GM23338 (cell line): Measurements from ENCODE around the gene DACH1. TPM values are rescaled to one million over a fixed set of nuclear protein-coding genes. Genes with fewer than 3 reads are reported as not detected.

ENCODE experiments used
- ATAC-seq: fragments of 200-7000 bp; cut with Tn5 transposase; 3 replicates; pipeline ENCODE4 v1.9.1; 2020
- DNase-seq: peaks from one replicate; pipeline ENCODE4 v3.0.0-alpha.2; 2015; ENCODE audit warnings: low spot score
- H2AFZ ChIP-seq: fragments of 200-600 bp; sonication (generic); 2 replicates; pipeline ENCODE4 v1.8.0; 2016; ENCODE audit warnings: antibody characterized with exemption, mild to moderate bottlenecking, moderate library complexity
- H3F3A ChIP-seq: fragments of 200-600 bp; sonication (generic); replicated peaks from 2 replicates; pipeline ENCODE4 v1.8.0; 2017; ENCODE audit warnings: antibody characterized with exemption, mixed run types, low read depth
- H3K27ac ChIP-seq: fragments of 200-600 bp; sonication (generic); 2 replicates; pipeline ENCODE4 v1.6.1; 2016; ENCODE audit warnings: low read depth
- H3K27me3 ChIP-seq: fragments of 200-600 bp; sonication (generic); 2 replicates; pipeline ENCODE4 v1.8.0; 2016; ENCODE audit warnings: mild to moderate bottlenecking, mixed run types, moderate library complexity; ENCODE audit not compliant: insufficient read depth
- H3K36me3 ChIP-seq: fragments of 200-600 bp; sonication (generic); 2 replicates; pipeline ENCODE4 v1.8.0; 2016; ENCODE audit warnings: mild to moderate bottlenecking; ENCODE audit not compliant: insufficient read depth
- H3K4me1 ChIP-seq: fragments of 200-600 bp; sonication (generic); 2 replicates; pipeline ENCODE4 v1.8.0; 2016; ENCODE audit warnings: mild to moderate bottlenecking, moderate library complexity; ENCODE audit not compliant: insufficient read depth
- H3K4me2 ChIP-seq: fragments of 200-600 bp; sonication (generic); 2 replicates; pipeline ENCODE4 v1.7.1; 2017; ENCODE audit warnings: mixed run types
- H3K4me3 ChIP-seq: fragments of 200-600 bp; sonication (generic); 2 replicates; pipeline ENCODE4 v1.6.1; 2016; ENCODE audit warnings: mixed run types
- H3K79me2 ChIP-seq: fragments of 200-600 bp; sonication (generic); replicated peaks from 2 replicates; pipeline ENCODE4 v1.8.0; 2017; ENCODE audit warnings: mild to moderate bottlenecking; ENCODE audit not compliant: insufficient read depth
- H3K9me2 ChIP-seq: fragments of 200-600 bp; sonication (generic); 2 replicates; pipeline ENCODE4 v1.8.0; 2017; ENCODE audit not compliant: insufficient read depth
- H4K20me1 ChIP-seq: fragments of 200-600 bp; sonication (generic); replicated peaks from 2 replicates; pipeline ENCODE4 v1.8.0; 2017; ENCODE audit warnings: mild to moderate bottlenecking; ENCODE audit not compliant: insufficient read depth
- H3K27ac Mint-ChIP-seq: 2 replicates; pipeline ENCODE4 v1.8.0; 2020; ENCODE audit warnings: inconsistent platforms, mild to moderate bottlenecking, moderate library complexity, mixed read lengths
- H3K27me3 Mint-ChIP-seq: 3 replicates; pipeline ENCODE4 v1.8.0; 2022; ENCODE audit warnings: low read depth, mild to moderate bottlenecking, moderate library complexity, mixed read lengths, inconsistent platforms; ENCODE audit not compliant: insufficient read depth, poor library complexity
- H3K36me3 Mint-ChIP-seq: 3 replicates; pipeline ENCODE4 v1.8.0; 2021; ENCODE audit warnings: low read depth, mild to moderate bottlenecking, inconsistent platforms, moderate library complexity, mixed read lengths
- H3K4me1 Mint-ChIP-seq: 3 replicates; pipeline ENCODE4 v1.8.0; 2020; ENCODE audit warnings: mild to moderate bottlenecking, inconsistent platforms, mixed read lengths
- H3K4me3 Mint-ChIP-seq: 3 replicates; pipeline ENCODE4 v1.8.0; 2021; ENCODE audit warnings: moderate library complexity, mild to moderate bottlenecking, inconsistent platforms, mixed read lengths
- H3K9me3 Mint-ChIP-seq: 3 replicates; pipeline ENCODE4 v1.8.0; 2020; ENCODE audit warnings: moderate library complexity, mild to moderate bottlenecking, inconsistent platforms, mixed read lengths
- CREB1 ChIP-seq: fragments of 250-450 bp; sonication (Bioruptor Pico); IDR thresholded peaks from 2 replicates; pipeline ENCODE4 v1.5.0; 2020; ENCODE audit warnings: low read depth, mild to moderate bottlenecking, moderate library complexity
- POLR2AphosphoS5 ChIP-seq: IDR thresholded peaks from 2 replicates; pipeline ENCODE4 v1.6.1; 2016; ENCODE audit warnings: antibody characterized with exemption, low read depth
- REST ChIP-seq: IDR thresholded peaks from one replicate; pipeline ENCODE4 v1.6.1; 2018; ENCODE audit warnings: antibody characterized with exemption; ENCODE audit not compliant: unreplicated experiment
- STAT1 ChIP-seq: IDR thresholded peaks from one replicate; pipeline ENCODE4 v1.6.1; 2016; ENCODE audit warnings: antibody characterized with exemption; ENCODE audit not compliant: unreplicated experiment
- ZNF331 ChIP-seq: fragments of 250-450 bp; sonication (Bioruptor Pico); IDR thresholded peaks from 2 replicates; pipeline ENCODE4 v1.5.0; 2020; ENCODE audit warnings: low read depth, mild to moderate bottlenecking, moderate library complexity
- polyA plus RNA-seq: library from polyadenylated mRNA; unstranded; fragments of >200 nt; fragmentation: Nextera tagmentation; extraction: Ambion mirVana; gene quantifications from 2 replicates; pipeline ENCODE4 v1.2.1, GENCODE V29; 2016
- total RNA-seq: library from RNA; depleted of rRNA; stranded (reverse); fragments of >200 nt; shearing (Covaris generic); gene quantifications from 2 replicates; pipeline ENCODE4 v1.2.3, GENCODE V29; 2014
- TF ChIP-seq, protein P1 (sequence below), 2 experiments: fragments of 200-600 bp in 1 of 2; sonication (generic) in 1 of 2; conservative IDR thresholded peaks; 2 replicates each; pipeline versions ENCODE4 v1.5.1 to v1.6.1; 2016 to 2017; ENCODE audit warnings: antibody characterized with exemption in 2 of 2, low read depth in 2 of 2, mild to moderate bottlenecking in 2 of 2, moderate library complexity in 1 of 2

Gene DACH1
- total and polyA plus RNA-seq, 2 experiments from 2014 or later: 0.45 to 0.57 TPM

- TF ChIP-seq, protein P1, sequence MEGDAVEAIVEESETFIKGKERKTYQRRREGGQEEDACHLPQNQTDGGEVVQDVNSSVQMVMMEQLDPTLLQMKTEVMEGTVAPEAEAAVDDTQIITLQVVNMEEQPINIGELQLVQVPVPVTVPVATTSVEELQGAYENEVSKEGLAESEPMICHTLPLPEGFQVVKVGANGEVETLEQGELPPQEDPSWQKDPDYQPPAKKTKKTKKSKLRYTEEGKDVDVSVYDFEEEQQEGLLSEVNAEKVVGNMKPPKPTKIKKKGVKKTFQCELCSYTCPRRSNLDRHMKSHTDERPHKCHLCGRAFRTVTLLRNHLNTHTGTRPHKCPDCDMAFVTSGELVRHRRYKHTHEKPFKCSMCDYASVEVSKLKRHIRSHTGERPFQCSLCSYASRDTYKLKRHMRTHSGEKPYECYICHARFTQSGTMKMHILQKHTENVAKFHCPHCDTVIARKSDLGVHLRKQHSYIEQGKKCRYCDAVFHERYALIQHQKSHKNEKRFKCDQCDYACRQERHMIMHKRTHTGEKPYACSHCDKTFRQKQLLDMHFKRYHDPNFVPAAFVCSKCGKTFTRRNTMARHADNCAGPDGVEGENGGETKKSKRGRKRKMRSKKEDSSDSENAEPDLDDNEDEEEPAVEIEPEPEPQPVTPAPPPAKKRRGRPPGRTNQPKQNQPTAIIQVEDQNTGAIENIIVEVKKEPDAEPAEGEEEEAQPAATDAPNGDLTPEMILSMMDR (conservative IDR thresholded peaks at IDR 0.05; ENCODE audit: low read depth in 2 of 2): no peak
- no peak for TF ChIP-seq STAT1
- no peak for TF ChIP-seq REST
Measured at GRCh38 chr13:71871176-71871754, 4.3 kb upstream of the DACH1 start (continued).

GRCh38 chr13:71870100-71870499, 3.1 kb upstream of the DACH1 start:
- Mint-ChIP-seq H3K4me3 (peak overlapping the region; percentile 68), H3K9me3 (no peaks in the 10 kb centered on the region), H3K27ac (no peak overlapping the region), H3K36me3 (no peaks in the 10 kb centered on the region), H3K4me1 (peaks cover 31% of the 10 kb centered on the region), H3K27me3 (peaks cover 41% of the 10 kb centered on the region)
- Histone ChIP-seq H3K27me3 (peaks cover 58% of the 10 kb centered on the region), H3K4me1 (peaks cover 35% of the 10 kb centered on the region), H3K27ac (no peak overlapping the region), H4K20me1 (no peaks in the 10 kb centered on the region), H3K9me2 (no peaks in the 10 kb centered on the region), H3K4me3 (peak overlapping the region; percentile 49), H3K4me2 (peak overlapping the region; percentile 77), H3F3A (no peaks in the 10 kb centered on the region), H2AFZ (no peak overlapping the region), H3K36me3 (no peaks in the 10 kb centered on the region), H3K79me2 (no peaks in the 10 kb centered on the region)
- TF ChIP-seq ZNF331 (CRISPR knock-in tag): no peak
- TF ChIP-seq POLR2AphosphoS5: no peak
- TF ChIP-seq CREB1 (CRISPR knock-in tag): no peak
- TF ChIP-seq, protein P1 (conservative IDR thresholded peaks at IDR 0.05; ENCODE audit: low read depth in 2 of 2): no peak
- ATAC-seq: no peak
- peak; percentile 23 for DNase-seq
